Right forelimb (tissue), 1 donor: ENCODE results near the gene EPHA10.
A peak's percentile ranks its signal among the peaks of the same experiment; 100 is the strongest.

Experiments used
- DNase-seq: peaks from one replicate; pipeline ENCODE4 v3.0.0-alpha.2; 2018

EPHA10 gene

DNA sequence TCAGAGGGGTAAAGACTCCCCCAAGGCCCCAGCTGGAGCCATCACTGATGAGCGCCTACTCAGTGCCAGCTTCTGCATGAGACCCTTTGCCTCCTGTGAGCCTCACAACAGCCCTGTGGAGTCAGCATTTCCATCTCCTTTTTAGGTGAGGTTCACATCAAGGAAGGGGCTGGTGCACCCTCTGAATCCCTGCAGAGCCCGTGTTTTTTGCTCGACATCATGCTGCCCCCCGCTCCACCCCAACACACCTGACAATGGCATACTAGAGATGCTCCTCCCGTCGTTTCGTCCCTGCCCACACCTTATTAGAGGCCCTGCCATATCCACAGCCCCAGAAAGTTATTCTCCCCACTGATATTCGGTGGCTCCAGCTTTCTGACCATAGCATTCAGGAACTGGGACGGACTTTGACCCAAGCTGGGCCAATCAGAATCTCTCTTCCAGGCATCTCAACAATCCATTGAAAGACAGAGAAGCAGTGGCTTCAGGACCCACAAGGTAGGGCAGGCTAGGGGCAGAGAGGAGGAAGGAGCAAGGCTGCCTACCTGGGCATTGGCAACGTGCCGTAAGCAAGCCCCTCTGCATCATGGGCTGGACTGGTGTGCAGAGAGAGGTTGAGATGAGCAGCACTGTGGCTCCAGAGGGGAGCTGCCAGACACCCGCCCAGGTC lies 32.7 kb downstream of the EPHA10 start:
- peak; percentile 19 for DNase-seq

DNA sequence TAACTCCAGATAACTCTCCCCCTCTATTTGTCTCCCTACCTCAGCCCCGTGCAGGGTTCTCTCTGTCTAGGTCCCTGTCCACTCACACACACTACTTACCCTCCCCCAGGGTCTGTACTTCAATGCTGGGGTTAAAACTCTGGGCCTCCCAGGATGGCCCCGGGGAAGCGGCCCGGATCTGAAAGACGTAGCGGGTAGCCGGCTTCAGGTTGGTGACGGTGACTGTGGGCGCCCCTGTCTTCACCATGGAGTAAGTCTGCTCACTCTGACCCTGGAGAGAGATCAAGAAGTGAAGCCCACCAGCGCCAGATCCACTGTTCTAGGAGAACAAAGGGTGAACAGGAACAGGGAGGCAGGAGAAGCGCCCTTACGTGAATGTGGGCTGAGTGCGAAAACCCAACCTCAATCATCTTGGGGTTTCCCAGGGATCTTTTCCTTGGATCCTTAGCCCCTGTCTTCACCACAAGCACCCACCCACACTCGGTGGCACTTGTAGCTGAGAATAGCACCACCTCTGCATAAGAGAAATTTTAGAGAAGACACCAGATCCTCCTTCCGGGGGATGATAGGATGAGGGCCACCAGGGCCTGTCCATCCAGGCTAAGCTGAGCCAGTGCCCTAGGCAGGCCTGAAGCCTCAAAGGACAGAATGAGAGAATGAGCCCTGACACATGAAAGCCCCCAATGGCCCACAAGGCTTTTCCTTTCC lies 33.5 kb downstream of the EPHA10 start:
- peak; percentile 17 for DNase-seq

DNA sequence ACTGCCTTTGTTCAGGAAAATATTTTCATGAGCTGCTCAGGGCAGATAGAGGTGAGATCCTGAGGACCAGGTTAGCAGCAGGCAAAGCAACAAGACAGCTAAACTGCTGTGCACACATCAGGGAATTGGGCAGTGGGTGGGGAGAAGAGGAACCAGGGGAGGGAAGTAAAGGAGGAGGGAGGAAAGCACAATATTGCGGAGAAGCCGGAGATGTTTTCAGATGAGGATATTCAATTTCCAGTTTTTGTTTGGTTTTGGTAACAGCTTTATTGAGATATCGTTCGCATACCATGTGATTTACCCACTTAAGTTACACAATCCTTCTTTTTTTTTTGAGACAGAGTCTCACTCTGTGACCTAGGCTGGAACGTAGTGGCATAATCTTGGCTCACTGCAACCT lies 34.5 kb downstream of the EPHA10 start:
- DNase-seq, result no peak

DNA sequence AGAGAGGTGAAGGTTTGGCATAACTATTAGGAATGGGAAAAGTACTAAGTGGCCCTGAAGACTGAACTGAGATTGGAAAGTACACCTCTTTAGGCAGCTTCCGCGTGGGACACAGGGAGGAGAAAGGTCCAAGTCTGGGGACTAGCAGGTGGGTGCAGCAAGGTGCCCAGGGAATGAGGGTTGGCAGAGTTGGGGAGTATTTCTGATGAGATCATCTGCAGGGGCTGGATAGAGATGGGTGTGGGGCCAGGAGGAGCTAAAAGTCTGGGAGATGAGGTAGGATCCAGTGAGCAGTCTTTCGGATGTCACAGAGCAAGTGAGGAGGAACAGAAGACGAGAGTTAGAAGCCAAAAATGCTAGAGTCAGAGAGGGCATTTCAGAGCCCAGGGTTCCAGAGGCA lies 36.5 kb downstream of the EPHA10 start:
- no peak for DNase-seq

DNA sequence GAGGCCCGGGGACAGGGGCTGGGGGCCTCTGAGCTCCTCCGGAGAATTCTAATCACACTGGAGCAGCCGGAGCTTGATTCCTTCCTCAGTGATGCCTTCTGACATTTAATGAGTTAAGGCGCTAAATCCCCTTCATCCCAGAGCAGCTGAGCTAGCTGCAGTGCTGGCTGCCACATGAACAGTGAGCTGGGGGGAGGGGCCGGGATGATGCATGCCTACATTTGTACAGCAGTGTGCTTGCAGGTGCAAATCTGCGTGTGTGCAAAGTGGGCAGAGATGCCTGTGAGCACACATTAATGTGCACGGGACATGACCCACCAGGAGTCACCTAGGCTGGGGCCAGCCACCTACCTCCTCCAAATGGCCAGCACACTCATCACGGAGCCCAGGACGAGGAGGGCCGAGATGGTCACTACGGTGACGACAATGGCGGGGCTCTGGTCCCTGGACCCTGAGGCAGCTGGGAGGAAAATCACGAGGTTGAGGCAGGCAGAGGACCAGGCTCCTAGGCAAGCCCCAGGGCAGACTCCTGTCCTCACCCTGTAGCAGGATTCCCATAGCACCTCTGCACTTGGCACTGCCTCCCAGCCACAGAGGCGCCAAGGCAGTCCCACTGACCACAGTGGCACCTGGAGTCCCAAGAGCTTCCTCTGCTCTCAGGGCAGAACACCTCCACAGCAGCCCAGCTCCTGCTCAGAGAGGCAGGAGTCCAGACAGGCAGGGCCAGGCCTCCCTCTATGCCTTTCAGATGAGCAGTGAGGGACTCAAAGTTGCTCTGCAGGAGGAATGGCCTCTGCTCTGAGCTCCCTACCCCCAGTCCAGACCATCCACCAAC lies 38.0 kb downstream of the EPHA10 start:
- no peak for DNase-seq

DNA sequence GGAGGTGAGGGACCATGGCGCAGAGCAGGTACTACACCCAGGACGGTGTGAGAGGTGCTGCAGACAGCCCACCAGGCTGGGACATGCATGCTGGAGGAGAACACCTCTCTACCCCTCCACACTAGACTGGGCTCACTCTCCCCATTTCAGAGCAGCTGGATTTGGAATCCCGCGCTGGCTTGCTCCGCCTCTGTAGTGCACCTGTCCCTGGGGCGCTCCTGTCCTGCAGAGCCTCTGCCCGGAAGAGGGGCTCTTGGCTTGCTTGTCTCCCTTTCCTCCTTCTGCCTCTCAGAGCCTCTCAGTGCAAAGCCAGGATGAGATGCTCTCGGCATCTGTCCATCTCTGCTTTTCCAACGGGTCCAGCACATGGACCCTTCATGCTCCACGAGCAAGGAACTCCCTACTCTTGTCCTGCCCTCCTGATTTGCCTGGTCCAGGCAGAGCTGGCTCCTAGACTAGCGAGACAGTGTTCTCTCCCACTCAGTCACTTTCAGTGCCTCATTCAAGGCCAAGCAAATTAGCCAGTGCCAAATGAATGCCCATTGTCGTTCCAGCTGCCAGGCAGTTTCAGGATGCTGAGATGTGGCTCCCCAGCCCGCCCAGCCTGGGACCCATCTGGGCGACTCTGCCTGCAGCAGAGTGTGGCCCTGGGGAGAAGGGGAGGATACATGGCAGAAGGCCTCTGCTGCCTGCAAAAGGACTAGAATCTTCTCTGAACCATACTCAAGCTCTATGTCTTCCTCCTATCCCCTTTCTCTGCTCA lies 38.9 kb downstream of the EPHA10 start:
- no peak for DNase-seq

DNA sequence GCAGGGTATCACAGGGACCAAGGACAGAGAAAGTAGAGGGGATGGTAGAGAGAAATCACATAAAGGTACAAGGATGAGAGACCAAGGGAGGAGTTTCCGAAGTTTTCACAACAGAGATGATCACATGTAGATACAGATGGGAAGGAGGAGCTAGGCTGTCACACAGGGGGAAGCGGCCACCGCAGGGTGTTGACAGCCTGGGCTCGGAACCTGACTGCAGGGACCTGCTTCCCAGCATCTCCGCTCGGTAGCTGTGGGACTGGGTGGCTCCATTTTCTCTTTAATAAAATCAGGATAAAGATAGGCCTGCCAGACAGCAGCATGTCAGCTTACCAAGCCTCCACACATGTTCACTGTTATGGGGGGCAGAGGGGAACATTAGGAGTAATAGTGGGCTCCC lies 40.3 kb downstream of the EPHA10 start:
- no peak for DNase-seq

DNA sequence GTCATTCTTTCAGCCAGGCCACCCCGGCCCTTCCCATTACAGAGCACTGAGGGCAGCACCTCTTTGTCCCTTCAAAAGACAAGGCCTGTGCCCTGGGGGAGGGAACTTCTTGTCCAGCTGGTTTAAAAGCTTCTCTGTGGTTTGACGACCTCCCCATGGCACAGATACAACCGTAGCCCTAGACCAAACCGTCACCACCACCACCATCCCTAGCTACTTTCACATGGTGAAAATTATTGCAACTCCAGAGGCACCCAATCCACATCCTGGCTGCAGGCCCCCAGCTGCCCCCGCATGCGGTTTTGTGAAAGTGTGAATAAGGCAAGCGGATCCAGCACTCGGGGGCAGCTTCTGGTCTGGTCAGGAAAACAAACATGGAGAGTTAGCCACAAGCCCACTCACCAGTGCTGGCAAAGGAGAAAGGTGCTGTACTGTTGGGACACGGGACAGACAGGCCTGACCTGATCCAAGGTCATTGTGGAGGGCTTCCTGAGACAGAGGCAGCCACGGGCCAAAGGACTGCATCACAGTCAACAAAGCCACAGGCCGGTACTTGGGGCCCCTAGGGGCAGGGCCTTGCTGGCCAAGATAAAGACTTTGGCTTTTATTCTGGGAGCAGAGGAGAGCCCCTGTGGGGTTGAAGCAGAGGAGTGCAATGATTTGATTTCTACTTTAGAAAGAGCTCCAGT lies 41.4 kb downstream of the EPHA10 start:
- no peak for DNase-seq

DNA sequence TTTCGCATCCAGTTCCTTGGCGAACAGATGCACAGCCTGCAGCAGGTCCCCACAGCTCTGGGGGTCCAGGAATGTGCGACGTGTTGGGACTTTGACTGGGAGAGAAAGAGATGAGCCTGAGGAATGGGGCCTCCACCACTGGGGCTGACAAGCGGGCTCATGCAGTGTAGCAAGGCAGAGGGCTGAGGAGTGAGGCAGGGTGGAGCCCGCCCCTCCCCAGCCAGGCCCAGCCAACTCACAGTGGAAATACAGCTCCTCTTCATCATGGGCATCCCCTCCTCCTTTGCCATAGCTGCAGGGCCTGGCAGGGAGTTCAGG lies 41.9 kb downstream of the EPHA10 start:
- DNase-seq, result no peak

DNA sequence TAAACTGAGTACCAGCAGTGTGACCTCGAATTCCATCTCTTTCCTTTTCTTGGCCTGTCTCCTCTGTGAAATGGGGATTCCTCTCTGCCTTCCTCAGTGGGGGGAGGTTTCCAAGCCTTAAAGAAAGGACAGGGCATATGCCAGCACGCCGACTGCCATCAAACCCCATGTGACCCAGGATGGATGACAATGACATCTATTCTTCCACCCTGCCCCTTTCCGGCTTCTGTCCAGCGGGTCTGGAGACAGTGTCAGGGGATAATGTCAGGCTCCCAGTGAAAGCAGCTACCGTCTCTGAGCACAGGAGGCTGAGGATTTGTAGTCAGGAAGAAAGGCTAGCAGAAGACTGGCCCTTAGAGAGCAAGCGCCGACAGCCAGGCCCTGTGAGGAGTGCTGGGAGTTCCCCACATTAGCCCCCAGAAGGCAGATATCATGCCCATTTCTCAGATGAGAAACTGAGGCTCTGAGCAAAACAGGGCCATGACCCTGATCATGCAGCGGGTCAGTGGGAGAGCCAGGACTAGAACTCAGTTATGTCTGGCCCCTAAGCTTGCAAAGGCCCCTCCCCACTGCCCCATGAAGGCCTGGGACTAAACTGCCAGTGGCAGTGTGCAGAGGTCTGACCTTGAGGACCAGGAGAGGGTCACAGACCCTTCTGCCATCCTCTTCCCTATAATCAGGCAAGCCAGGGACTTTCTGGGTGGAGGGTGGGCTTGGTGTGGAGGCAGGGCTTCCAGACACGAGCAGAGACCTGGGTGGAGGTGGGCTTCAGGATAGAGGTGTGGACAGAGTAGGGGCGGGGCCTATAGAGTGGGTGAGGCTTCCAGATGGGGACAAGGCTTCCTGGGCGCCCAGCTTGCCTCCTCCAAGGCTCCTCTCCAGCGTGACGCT lies 42.5 kb downstream of the EPHA10 start:
- no peak for DNase-seq

DNA sequence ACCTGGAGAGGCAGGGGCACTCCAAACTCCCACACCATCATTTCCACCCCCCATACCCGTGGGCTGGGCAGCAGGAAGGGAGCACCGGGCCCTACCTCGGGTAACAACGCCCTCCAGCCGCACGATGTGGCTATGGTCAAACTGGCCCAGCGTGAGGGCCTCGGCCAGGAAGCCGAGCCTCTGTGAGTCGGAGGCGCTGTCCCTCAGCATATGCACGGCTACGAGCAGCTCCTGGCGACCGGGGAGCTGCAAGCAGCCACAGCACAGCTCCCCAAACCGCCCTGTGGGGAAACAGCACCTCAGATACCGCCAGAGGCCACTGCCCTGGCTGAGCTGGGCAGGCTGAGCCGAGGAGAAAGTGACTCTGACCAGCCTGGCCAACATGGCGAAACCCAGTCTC lies 43.4 kb downstream of the EPHA10 start:
- no peak for DNase-seq

DNA sequence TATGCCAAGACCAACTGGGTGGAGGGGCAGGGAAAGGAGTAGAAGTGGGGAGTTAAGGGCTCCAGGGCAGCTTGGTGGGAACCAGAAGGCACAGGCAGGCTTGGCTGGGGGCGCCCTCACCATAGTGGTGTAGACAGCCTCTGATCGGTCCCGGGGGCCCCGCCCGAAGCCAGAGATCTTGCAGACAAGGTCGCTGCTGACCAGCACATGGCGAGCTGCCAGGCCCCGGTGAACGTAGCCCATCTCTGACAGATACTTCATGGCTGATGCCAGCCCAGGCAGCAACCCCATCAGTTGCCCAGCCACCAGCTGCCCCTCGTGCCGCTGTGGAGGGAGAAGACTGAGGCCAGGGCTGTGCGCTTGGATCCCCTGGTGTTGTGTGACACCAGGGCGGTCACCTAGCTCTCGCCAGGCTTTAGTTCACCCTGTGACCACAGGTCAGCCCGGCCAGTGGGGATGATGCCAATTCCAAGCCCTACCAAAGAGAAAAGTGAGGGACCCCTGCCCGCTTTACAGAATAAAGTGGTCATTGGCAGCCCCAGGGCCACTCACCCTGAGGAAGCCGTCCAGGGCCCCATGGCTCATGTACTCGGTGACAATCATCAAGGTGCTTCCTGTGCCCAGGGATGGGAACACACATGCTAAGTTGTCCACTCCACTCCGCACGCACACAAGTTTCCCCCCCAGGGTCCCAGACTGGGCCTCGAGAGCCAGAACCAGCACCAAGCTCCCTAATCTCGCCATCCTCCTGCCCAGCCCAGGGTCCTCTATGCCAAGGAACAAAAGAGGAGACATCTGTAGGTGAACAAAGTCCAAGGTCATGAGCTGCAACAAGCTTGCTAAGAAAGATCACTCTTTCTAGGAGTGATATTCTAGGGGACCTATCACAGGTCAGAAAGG lies 44.4 kb downstream of the EPHA10 start:
- DNase-seq, result no peak

DNA sequence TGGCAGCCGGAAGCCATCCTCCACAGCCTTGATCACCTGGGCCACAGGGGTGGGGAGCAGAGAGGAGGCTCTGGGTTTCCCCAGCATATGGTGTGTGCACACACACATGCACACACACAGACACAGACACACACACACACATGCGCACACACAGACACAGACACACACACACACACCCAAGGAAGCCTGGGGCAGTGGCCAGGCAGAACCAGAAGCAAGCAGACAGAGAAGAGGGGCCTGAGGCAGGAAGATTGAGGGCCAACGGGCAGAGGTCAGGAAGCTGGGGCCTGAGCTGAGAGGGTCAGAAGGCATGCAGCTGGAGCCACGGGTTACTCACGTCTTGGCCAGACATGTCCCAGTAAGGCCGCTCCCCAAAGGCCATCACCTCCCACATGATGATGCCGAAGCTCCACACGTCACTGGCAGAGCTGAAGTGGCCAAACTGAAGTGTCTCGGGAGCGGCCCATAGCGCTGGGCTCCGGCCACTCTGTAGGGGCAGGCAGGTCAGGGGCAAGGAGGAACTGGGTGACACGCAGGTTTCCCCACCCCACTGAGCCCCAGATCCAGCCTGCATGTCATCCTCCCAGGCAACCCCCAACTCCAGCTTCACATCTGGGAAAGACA lies 45.2 kb downstream of the EPHA10 start:
- DNase-seq, result no peak

DNA sequence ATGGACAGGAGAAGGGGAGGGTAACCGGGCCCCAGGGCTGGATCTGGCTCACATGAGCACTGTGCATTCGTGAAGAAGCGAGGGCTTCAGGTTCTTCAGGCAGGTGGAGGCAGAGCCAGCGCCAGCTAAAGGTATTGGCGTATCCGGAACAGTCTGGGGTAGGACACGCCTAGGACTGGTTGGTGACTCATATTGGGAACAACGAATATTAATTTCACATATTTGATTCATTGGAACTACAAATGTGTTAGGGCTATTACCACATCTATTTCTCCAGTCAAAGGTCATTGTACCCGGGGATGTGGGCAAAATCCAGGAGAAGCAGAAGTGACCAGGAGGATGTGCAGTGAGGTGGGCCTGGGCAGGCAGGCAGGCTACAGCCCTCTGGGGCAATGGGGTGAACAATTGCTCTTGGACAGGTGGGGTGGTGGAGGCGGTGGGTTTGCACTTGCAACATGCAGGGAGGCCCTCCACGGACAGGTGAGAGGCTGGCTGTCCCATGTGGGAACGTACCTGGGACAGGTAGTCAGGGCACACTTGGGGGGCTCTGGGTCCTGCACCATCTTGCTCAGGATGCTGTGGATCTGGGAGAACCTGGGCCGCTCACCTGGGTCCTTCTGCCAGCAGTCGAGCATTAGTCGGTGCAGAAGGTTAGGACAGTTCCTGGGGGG lies 45.9 kb downstream of the EPHA10 start:
- no peak for DNase-seq

DNA sequence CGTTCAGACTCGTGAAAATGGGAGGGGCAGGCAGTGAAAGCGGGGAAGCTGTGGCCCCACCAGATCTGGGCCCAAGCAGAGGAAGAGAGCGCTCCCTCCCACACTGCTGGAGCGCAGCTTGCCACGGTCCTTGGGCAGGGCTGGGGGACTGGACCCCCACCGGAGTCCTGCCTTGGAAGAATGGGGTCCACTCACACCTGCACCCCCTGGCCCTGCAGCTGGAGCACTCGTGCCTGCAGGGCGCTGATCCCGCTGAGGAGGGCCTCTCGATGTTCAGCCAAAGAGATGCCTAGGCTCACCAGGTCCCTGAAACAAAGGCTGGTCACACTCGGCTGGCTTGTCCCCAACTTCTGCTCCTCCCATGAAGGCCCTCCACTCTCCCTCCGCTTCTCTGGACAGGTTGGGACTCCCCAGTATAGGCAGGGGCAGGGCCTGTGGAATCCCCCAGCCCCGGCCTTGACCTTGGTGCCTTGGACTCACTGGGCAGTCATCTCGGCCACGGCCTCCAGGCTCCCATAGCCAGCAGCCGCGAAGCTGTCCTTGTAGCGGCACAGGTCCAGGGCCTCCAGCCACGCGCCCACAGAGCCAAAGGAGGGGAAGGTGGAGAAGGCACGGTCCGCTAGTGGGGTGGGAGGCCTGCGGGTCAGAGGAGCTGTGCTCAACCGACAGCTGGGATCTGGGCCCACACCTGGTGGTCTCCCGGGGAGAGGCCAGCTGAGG lies 46.6 kb downstream of the EPHA10 start:
- no peak for DNase-seq

DNA sequence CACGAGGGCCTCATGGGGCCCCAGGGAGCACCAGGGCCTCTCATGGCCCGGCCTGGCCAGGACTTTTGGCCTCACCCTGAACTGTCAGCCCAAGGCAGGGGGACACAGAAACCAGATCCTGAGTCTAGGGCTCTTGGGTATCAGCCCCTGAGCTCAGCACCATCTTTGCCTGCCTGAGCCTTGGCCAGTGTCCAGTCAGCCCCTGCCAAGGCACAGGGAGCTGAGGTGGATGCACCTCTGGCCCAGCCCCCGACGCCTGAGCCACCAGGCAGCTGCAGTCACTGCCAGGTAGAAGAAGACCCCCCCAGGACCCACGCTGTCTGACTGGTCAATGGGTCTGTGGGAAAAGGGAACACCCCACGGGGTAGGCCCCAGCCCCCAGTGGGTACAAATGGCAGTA lies 47.3 kb downstream of the EPHA10 start:
- no peak for DNase-seq

DNA sequence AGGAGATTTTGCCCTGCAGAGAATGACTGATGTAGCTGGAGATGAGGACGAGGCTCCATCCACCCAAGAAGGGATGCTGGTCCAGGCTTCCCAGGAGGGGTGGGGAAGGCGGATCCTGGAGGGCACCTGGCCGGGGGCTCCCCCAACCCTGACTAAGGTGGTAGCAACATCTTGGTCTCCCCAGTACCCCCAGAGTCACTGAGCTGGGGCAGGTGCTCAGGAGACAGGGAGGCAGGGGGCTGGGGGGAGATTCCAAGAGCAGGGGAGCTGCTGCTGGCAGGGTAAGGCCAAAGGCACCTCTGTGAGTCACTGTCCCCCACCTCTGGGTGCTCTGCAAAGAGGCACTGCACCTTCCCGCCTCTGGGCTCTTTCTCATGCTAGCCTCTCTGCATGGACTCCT lies 48.6 kb downstream of the EPHA10 start:
- DNase-seq, result no peak

DNA sequence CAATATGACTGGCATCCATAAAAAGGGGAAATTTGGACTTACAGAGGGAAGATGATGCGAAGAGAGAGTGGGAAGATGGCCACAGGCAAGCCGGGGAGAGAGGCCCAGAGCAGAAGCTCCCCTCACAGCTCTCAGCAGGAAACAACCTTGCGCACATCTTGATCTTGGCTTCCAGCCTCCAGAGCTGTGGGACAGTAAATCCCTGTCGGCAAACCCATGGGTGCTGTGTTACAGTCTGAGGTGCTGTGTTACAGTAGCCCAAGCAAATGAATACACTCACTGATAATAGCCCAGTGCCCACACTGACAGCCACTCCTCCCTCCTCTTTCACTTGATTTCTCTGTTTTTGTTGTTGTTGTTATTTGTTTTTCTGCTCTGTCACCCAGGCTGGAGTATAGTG lies 50.2 kb downstream of the EPHA10 start:
- DNase-seq, result no peak

DNA sequence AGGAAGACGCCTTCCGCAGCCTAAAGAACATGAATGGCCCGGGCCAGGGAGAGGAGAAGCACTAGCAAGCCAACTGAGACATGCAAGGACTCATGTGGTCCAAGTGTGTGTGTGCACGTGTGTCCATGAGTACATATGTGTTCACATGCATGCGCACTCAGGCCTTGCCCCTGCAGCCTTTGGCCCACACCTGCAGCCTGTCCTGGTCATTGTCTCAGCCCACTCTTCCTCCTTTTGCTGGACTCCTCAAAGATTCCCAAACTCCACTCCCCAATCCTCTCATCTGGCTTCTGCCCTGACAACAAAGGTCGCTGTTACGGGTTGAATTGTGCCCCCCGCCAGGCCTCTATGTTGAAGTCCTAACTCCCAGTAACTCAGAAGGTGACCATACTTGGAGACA lies 50.7 kb downstream of the EPHA10 start:
- DNase-seq, result no peak
